Measurements from ENCODE around the gene RAD18.

DNA sequence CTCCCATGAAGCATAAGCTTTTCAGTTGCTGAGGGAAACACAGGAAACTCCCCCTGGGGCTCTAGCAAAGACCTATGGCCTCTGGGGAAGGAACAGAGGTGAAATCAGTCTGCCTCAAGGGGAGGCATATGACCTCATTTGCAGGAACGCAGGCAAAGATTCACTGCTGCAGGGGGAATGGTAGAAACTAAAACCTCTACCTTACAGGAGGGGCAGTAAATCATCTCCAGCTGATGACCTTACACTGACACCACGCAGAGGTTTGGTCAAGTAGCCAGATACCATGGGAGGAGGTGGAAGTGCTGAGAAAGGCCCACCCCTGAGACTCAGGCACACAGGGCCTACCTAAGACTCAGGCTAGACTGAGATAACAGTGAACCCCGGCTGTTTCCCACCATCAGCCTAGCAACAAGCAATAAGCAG is 81.1 kb downstream of the RAD18 start:
- TF ChIP-seq, protein P1, sequence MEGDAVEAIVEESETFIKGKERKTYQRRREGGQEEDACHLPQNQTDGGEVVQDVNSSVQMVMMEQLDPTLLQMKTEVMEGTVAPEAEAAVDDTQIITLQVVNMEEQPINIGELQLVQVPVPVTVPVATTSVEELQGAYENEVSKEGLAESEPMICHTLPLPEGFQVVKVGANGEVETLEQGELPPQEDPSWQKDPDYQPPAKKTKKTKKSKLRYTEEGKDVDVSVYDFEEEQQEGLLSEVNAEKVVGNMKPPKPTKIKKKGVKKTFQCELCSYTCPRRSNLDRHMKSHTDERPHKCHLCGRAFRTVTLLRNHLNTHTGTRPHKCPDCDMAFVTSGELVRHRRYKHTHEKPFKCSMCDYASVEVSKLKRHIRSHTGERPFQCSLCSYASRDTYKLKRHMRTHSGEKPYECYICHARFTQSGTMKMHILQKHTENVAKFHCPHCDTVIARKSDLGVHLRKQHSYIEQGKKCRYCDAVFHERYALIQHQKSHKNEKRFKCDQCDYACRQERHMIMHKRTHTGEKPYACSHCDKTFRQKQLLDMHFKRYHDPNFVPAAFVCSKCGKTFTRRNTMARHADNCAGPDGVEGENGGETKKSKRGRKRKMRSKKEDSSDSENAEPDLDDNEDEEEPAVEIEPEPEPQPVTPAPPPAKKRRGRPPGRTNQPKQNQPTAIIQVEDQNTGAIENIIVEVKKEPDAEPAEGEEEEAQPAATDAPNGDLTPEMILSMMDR (IDR thresholded peaks at IDR 0.05), result no peak
- TF ChIP-seq ZFX (IDR thresholded peaks at IDR 0.05; ENCODE audit: borderline replicate concordance), result no peak
